Liver (tissue), 9 donors: ENCODE measurements around the gene PBOV1. TPM values are rescaled to one million over a fixed set of nuclear protein-coding genes. Genes with fewer than 3 reads are reported as not detected.

Source experiments
- DNase-seq: peaks from one replicate; pipeline ENCODE4 v3.0.0-alpha.2; 2017; ENCODE audit warnings: low spot score
- H3K27ac ChIP-seq, 2 donors: one replicate each; pipeline ENCODE4 v1.7.0; 2013; ENCODE audit warnings: inconsistent platforms in 2 of 2, low read length in 2 of 2, control low read depth in 1 of 2, low read depth in 1 of 2, mild to moderate bottlenecking in 1 of 2
- H3K27me3 ChIP-seq, 4 donors: one replicate each; pipeline versions ENCODE4 v1.6.1 to v1.7.0; 2013; ENCODE audit warnings: low read length in 3 of 4, inconsistent platforms in 1 of 4, mild to moderate bottlenecking in 1 of 4, moderate library complexity in 1 of 4; ENCODE audit not compliant: control insufficient read depth in 4 of 4, insufficient read depth in 4 of 4
- H3K36me3 ChIP-seq, 4 donors: one replicate each; pipeline versions ENCODE4 v1.6.1 to v1.7.0; 2013; ENCODE audit warnings: low read length in 3 of 4, mild to moderate bottlenecking in 3 of 4, low read depth in 1 of 4, moderate library complexity in 1 of 4; ENCODE audit not compliant: control insufficient read depth in 4 of 4, insufficient read depth in 3 of 4
- H3K4me1 ChIP-seq, 4 donors: one replicate each; pipeline versions ENCODE4 v1.6.1 to v1.7.0; 2013; ENCODE audit warnings: low read length in 3 of 4, mild to moderate bottlenecking in 3 of 4, moderate library complexity in 1 of 4; ENCODE audit not compliant: control insufficient read depth in 4 of 4, insufficient read depth in 4 of 4
- H3K4me3 ChIP-seq, 3 donors: one replicate each; pipeline versions ENCODE4 v1.6.1 to v1.7.0; 2013; ENCODE audit warnings: low read length in 3 of 3, control low read depth in 1 of 3, low read depth in 1 of 3, mild to moderate bottlenecking in 1 of 3
- H3K9ac ChIP-seq, 2 donors: one replicate each; pipeline ENCODE4 v1.7.0; 2013; ENCODE audit warnings: low read length in 2 of 2, mild to moderate bottlenecking in 2 of 2, moderate library complexity in 2 of 2, control low read depth in 1 of 2, low read depth in 1 of 2
- H3K9me3 ChIP-seq, 4 donors: one replicate each; pipeline versions ENCODE4 v1.6.1 to v1.7.0; 2013; ENCODE audit warnings: low read length in 3 of 4; ENCODE audit not compliant: control insufficient read depth in 4 of 4
- EGR1 ChIP-seq, 2 donors: IDR thresholded peaks; 2 replicates each; pipeline ENCODE4 v1.6.1; 2016 to 2018; ENCODE audit warnings: antibody characterized with exemption in 2 of 2, low read depth in 2 of 2
- FOXA1 ChIP-seq: IDR thresholded peaks from 2 replicates; pipeline ENCODE4 v1.6.1; 2016; ENCODE audit warnings: antibody characterized with exemption
- GABPA ChIP-seq, 2 donors: IDR thresholded peaks in 1 of 2; conservative IDR thresholded peaks in 1 of 2; 2 replicates each; pipeline ENCODE4 v1.6.1; 2016; ENCODE audit warnings: antibody characterized with exemption in 2 of 2, mild to moderate bottlenecking in 1 of 2, moderate library complexity in 1 of 2
- HNF4A ChIP-seq, 2 donors: conservative IDR thresholded peaks; 2 replicates each; pipeline ENCODE4 v1.6.1; 2016; ENCODE audit warnings: antibody characterized with exemption in 2 of 2, mild to moderate bottlenecking in 2 of 2
- HNF4G ChIP-seq: IDR thresholded peaks from 2 replicates; pipeline ENCODE4 v1.6.1; 2016; ENCODE audit warnings: antibody characterized with exemption
- NR2F2 ChIP-seq: IDR thresholded peaks from 2 replicates; pipeline ENCODE4 v1.6.1; 2016; ENCODE audit warnings: antibody characterized with exemption
- RAD21 ChIP-seq, 2 donors: IDR thresholded peaks; 2 replicates each; pipeline ENCODE4 v1.6.1; 2016; ENCODE audit warnings: antibody characterized with exemption in 2 of 2, mild to moderate bottlenecking in 2 of 2
- RXRA ChIP-seq, 2 donors: IDR thresholded peaks; 2 replicates each; pipeline ENCODE4 v1.6.1; 2017 to 2018; ENCODE audit warnings: antibody characterized with exemption in 2 of 2, mild to moderate bottlenecking in 1 of 2
- TAF1 ChIP-seq: conservative IDR thresholded peaks from 2 replicates; pipeline ENCODE4 v1.6.1; 2016; ENCODE audit warnings: antibody characterized with exemption, mild to moderate bottlenecking
- YY1 ChIP-seq: IDR thresholded peaks from 2 replicates; pipeline ENCODE4 v1.6.1; 2016; ENCODE audit warnings: antibody characterized with exemption, mild to moderate bottlenecking
- ZBTB33 ChIP-seq: IDR thresholded peaks from 2 replicates; pipeline ENCODE4 v1.6.1; 2016; ENCODE audit warnings: antibody characterized with exemption
- WGBS: extraction: QIAGEN DNeasy Blood & Tissue Kit; methylation state at CpG from one replicate; pipeline ENCODE4 v1.1.7; 2013; 5-methylcytosine and 5-hydroxymethylcytosine counted together
- polyA plus RNA-seq, 2 donors: library from polyadenylated mRNA; stranded (reverse) in 1 of 2; unstranded in 1 of 2; fragments of 200-250 nt in 1 of 2; fragments of >200 nt in 1 of 2; fragmentation: Nextera tagmentation in 1 of 2; extraction: Ambion mirVana in 1 of 2; gene quantifications; one replicate each; pipeline versions ENCODE4 v1.2.1 to v1.2.3, GENCODE V29; 2013 to 2015
- total RNA-seq, 2 donors: library from RNA; depleted of rRNA; stranded (reverse); fragments of >200 nt; gene quantifications; one replicate each; pipeline ENCODE4 v1.2.3, GENCODE V29; 2014
- TF ChIP-seq, protein P1 (sequence below): IDR thresholded peaks from 2 replicates; pipeline ENCODE4 v1.6.1; 2016; ENCODE audit warnings: antibody characterized with exemption, mild to moderate bottlenecking
- TF ChIP-seq, protein P2 (sequence below): IDR thresholded peaks from 2 replicates; pipeline ENCODE4 v1.6.1; 2016; ENCODE audit warnings: antibody characterized with exemption
- TF ChIP-seq, protein P3 (sequence below): fragments of 150-350 bp; IDR thresholded peaks from 2 replicates; pipeline ENCODE4 v1.5.1; 2017; ENCODE audit warnings: improper control_type of control experiment, low read depth, low read length; ENCODE audit not compliant: missing input control
- donor health status: healthy.
- donor health status: healthy.
- donor health status: healthy.
- donor health status: healthy.
- donor health status: healthy.

The PBOV1 gene
- total and polyA plus RNA-seq, 4 donors: not detected

DNA sequence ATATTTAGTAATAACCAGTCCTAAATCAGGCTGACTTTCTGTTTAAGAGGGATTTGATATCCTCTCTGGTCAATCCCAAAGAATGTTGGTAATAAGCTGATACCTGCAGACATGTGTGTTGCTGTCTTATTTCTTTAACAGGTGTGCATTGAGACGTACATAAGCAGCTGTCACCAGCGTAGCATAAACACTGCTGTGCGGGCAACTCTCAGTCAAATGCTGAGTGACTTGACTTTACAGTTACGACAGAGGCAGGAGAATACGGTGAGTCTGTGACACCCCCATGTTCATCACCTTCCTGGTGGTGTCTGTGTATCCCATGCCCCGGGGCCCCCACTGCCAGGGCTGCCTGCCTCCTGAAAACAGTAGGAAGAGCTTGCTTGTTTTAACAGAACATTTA is 20.1 kb upstream of the PBOV1 start:
- no peaks in the 10 kb centered on the region for H3K36me3 ChIP-seq
- no peak overlapping the region for H3K27ac ChIP-seq
- WGBS: 96% methylated on average over 6 of the region's 6 CpGs
- H3K9ac ChIP-seq: no peak overlapping the region
- TF ChIP-seq, protein P1, sequence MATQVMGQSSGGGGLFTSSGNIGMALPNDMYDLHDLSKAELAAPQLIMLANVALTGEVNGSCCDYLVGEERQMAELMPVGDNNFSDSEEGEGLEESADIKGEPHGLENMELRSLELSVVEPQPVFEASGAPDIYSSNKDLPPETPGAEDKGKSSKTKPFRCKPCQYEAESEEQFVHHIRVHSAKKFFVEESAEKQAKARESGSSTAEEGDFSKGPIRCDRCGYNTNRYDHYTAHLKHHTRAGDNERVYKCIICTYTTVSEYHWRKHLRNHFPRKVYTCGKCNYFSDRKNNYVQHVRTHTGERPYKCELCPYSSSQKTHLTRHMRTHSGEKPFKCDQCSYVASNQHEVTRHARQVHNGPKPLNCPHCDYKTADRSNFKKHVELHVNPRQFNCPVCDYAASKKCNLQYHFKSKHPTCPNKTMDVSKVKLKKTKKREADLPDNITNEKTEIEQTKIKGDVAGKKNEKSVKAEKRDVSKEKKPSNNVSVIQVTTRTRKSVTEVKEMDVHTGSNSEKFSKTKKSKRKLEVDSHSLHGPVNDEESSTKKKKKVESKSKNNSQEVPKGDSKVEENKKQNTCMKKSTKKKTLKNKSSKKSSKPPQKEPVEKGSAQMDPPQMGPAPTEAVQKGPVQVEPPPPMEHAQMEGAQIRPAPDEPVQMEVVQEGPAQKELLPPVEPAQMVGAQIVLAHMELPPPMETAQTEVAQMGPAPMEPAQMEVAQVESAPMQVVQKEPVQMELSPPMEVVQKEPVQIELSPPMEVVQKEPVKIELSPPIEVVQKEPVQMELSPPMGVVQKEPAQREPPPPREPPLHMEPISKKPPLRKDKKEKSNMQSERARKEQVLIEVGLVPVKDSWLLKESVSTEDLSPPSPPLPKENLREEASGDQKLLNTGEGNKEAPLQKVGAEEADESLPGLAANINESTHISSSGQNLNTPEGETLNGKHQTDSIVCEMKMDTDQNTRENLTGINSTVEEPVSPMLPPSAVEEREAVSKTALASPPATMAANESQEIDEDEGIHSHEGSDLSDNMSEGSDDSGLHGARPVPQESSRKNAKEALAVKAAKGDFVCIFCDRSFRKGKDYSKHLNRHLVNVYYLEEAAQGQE: no peak
- peaks cover 0 to 1% (median 0%) of the 10 kb centered on the region in 4 donors for H3K4me1 ChIP-seq
- H3K27me3 ChIP-seq: no peaks in the 10 kb centered on the region
- no peak overlapping the region for H3K4me3 ChIP-seq
- no peaks in the 10 kb centered on the region for H3K9me3 ChIP-seq
- no peak for DNase-seq

DNA sequence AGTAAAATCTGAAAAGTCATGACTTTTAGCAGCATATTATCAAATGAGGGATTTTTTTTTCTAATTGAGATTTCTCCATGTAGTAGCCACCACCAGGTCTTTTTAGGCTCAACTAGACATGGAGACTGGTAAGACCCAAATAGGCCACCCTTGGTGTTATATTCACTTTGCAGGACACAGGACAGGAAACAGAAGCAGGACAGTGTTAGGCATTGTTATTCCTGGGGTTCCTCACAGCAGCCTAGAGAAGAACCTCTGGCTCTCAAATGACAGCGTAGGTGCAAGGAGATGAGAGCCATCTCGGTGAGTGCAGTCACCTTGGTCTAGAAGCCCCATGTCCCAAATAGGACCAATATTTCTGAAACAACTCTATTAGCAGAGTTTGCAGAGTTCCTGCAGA is 19.2 kb upstream of the PBOV1 start:
- no peak for DNase-seq
- Histone ChIP-seq H3K9ac (no peak overlapping the region), H3K36me3 (no peaks in the 10 kb centered on the region), H3K4me1 (peaks cover 0 to 1% (median 0%) of the 10 kb centered on the region in 4 donors), H3K27me3 (no peaks in the 10 kb centered on the region), H3K27ac (no peak overlapping the region), H3K4me3 (no peak overlapping the region), H3K9me3 (no peaks in the 10 kb centered on the region)
- WGBS: 94% methylated on average over 2 of the region's 2 CpGs
- TF ChIP-seq YY1 (no peak), TAF1 (no peak), NR2F2 (no peak), RAD21 (IDR thresholded peaks at IDR 0.05) (no peak), EGR1 (IDR thresholded peaks at IDR 0.05; ENCODE audit: low read depth in 2 of 2) (no peak), HNF4G (no peak), FOXA1 (no peak), ZBTB33 (no peak), RXRA (IDR thresholded peaks at IDR 0.05) (no peak), HNF4A (conservative IDR thresholded peaks at IDR 0.05) (no peak), GABPA (IDR thresholded peaks at IDR 0.05 in 1 of 2, conservative IDR thresholded peaks at IDR 0.05 in 1 of 2) (no peak)
- TF ChIP-seq, protein P2, sequence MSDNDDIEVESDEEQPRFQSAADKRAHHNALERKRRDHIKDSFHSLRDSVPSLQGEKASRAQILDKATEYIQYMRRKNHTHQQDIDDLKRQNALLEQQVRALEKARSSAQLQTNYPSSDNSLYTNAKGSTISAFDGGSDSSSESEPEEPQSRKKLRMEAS: no peak
- TF ChIP-seq, protein P3, sequence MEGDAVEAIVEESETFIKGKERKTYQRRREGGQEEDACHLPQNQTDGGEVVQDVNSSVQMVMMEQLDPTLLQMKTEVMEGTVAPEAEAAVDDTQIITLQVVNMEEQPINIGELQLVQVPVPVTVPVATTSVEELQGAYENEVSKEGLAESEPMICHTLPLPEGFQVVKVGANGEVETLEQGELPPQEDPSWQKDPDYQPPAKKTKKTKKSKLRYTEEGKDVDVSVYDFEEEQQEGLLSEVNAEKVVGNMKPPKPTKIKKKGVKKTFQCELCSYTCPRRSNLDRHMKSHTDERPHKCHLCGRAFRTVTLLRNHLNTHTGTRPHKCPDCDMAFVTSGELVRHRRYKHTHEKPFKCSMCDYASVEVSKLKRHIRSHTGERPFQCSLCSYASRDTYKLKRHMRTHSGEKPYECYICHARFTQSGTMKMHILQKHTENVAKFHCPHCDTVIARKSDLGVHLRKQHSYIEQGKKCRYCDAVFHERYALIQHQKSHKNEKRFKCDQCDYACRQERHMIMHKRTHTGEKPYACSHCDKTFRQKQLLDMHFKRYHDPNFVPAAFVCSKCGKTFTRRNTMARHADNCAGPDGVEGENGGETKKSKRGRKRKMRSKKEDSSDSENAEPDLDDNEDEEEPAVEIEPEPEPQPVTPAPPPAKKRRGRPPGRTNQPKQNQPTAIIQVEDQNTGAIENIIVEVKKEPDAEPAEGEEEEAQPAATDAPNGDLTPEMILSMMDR: no peak
